HEK293 (cell line): ENCODE data around the gene PATL2.

Experiments
- CTCF ChIA-PET: fragments of 350-600 bp; formaldehyde crosslinking; extraction: SDS; loops from one replicate; lab custom pipeline; 2021; ENCODE audit warnings: antibody characterized with exemption; lab: Yijun Ruan, JAX
- POLR2A ChIA-PET: fragments of 300-600 bp; formaldehyde crosslinking; extraction: SDS; loops from one replicate; lab custom pipeline; 2020; ENCODE audit warnings: antibody characterized with exemption, inconsistent platforms; lab: Yijun Ruan, JAX
- H3K27ac ChIP-seq: fragments of 200-500 bp; sonication (Bioruptor generic); 2 replicates; pipeline ENCODE4 v1.5.1; 2014; ENCODE audit warnings: low read depth, low read length, control low read depth, inconsistent platforms; ENCODE audit errors: extremely low read depth
- H3K36me3 ChIP-seq, 2 experiments: fragments of 200-500 bp in 1 of 2; sonication (Bioruptor generic) in 1 of 2; 1 replicate in 1 of 2; 2 replicates in 1 of 2; pipeline ENCODE4 v1.5.1; 2014 to 2017; ENCODE audit warnings: inconsistent platforms in 2 of 2, low read length in 2 of 2; ENCODE audit not compliant: control insufficient read depth in 2 of 2, insufficient read depth in 1 of 2
- H3K4me1 ChIP-seq: fragments of 200-500 bp; sonication (Bioruptor generic); 2 replicates; pipeline ENCODE4 v1.5.1; 2014; ENCODE audit warnings: mild to moderate bottlenecking, low read length, inconsistent platforms; ENCODE audit not compliant: control insufficient read depth, insufficient read depth
- H3K4me3 ChIP-seq: 2 replicates; pipeline ENCODE4 v1.5.1; 2011; ENCODE audit warnings: low read depth, mild to moderate bottlenecking, control low read depth, low read length, moderate library complexity
- H3K9me3 ChIP-seq: fragments of 200-500 bp; sonication (Bioruptor generic); 2 replicates; pipeline ENCODE4 v1.5.1; 2014; ENCODE audit warnings: low read depth, low read length, inconsistent platforms; ENCODE audit not compliant: control insufficient read depth, insufficient read depth
- MZF1 ChIP-seq: fragments of 450-650 bp; formaldehyde crosslinking; IDR thresholded peaks from 2 replicates; pipeline ENCODE4 v1.5.1; 2017; ENCODE audit warnings: missing biosample characterization, missing genetic modification characterization, borderline replicate concordance
- REST ChIP-seq: fragments of 450-650 bp; formaldehyde crosslinking; IDR thresholded peaks from 2 replicates; pipeline ENCODE4 v1.5.1; 2016; ENCODE audit warnings: missing biosample characterization, missing genetic modification characterization
- ZNF140 ChIP-seq: fragments of 450-650 bp; formaldehyde crosslinking; IDR thresholded peaks from 2 replicates; pipeline ENCODE4 v1.5.1; 2016; ENCODE audit warnings: missing biosample characterization, missing genetic modification characterization
- ZNF146 ChIP-seq: fragments of 450-650 bp; formaldehyde crosslinking; IDR thresholded peaks from 2 replicates; pipeline ENCODE4 v1.5.1; 2016; ENCODE audit warnings: missing biosample characterization, missing genetic modification characterization
- ZNF184 ChIP-seq: fragments of 450-650 bp; IDR thresholded peaks from 2 replicates; pipeline ENCODE4 v1.5.1; 2018; ENCODE audit warnings: missing biosample characterization, mild to moderate bottlenecking, missing genetic modification characterization
- ZNF19 ChIP-seq: fragments of 450-650 bp; formaldehyde crosslinking; IDR thresholded peaks from 2 replicates; pipeline ENCODE4; 2016; ENCODE audit warnings: missing biosample characterization, missing genetic modification characterization, low read depth
- ZNF24 ChIP-seq: fragments of 450-650 bp; formaldehyde crosslinking; IDR thresholded peaks from 2 replicates; pipeline ENCODE4 v1.5.1; 2016; ENCODE audit warnings: missing biosample characterization, missing genetic modification characterization
- ZNF311 ChIP-seq: fragments of 450-650 bp; formaldehyde crosslinking; IDR thresholded peaks from 2 replicates; pipeline ENCODE4 v1.5.1; 2017; ENCODE audit warnings: missing biosample characterization, missing genetic modification characterization, borderline replicate concordance
- ZNF366 ChIP-seq: fragments of 450-650 bp; formaldehyde crosslinking; conservative IDR thresholded peaks from 2 replicates; pipeline ENCODE4 v1.5.1; 2016; ENCODE audit warnings: missing biosample characterization, missing genetic modification characterization
- ZNF513 ChIP-seq: fragments of 450-650 bp; IDR thresholded peaks from 2 replicates; pipeline ENCODE4 v1.5.1; 2018; ENCODE audit warnings: missing biosample characterization, missing genetic modification characterization
- ZNF571 ChIP-seq: fragments of 450-650 bp; formaldehyde crosslinking; IDR thresholded peaks from 2 replicates; pipeline ENCODE4 v1.5.0; 2017; ENCODE audit warnings: missing biosample characterization, missing genetic modification characterization
- ZNF658 ChIP-seq: fragments of 450-650 bp; formaldehyde crosslinking; IDR thresholded peaks from 2 replicates; pipeline ENCODE4; 2016; ENCODE audit warnings: missing biosample characterization, missing genetic modification characterization
- ZNF747 ChIP-seq: fragments of 450-650 bp; formaldehyde crosslinking; IDR thresholded peaks from 2 replicates; pipeline ENCODE4 v1.5.1; 2016; ENCODE audit warnings: missing biosample characterization, missing genetic modification characterization
- ZNF792 ChIP-seq: fragments of 450-650 bp; formaldehyde crosslinking; IDR thresholded peaks from 2 replicates; pipeline ENCODE4 v1.5.1; 2016; ENCODE audit warnings: missing biosample characterization, missing genetic modification characterization

PATL2 gene

GRCh38 chr15:44698641-44699040 lies 12.5 kb downstream of the PATL2 start (continued):
- TF ChIP-seq REST (tag by site-specific recombination), result no peak
- TF ChIP-seq ZNF792 (tag by site-specific recombination), result no peak
- TF ChIP-seq ZNF747 (tag by site-specific recombination), result no peak

GRCh38 chr15:44697014-44697413 lies 14.1 kb downstream of the PATL2 start:
- no peak overlapping the region for H3K4me3 ChIP-seq
- POLR2A ChIA-PET, result no interaction called here
- no peaks in the 10 kb centered on the region for H3K4me1 ChIP-seq
- TF ChIP-seq ZNF513 (tag by site-specific recombination), result peak; percentile 65
- no peak for TF ChIP-seq ZNF184 (tag by site-specific recombination)
- peak; percentile 57; the same call in 1 of the 2 replicates for TF ChIP-seq ZNF366 (tag by site-specific recombination)
- no peak overlapping the region for H3K27ac ChIP-seq
- no peaks in the 10 kb centered on the region for H3K36me3 ChIP-seq
- CTCF ChIA-PET, result no interaction called here
- no peaks in the 10 kb centered on the region for H3K9me3 ChIP-seq

GRCh38 chr15:44695294-44695693 lies 15.8 kb downstream of the PATL2 start:
- no peak overlapping the region for H3K27ac ChIP-seq
- H3K36me3 ChIP-seq, result no peaks in the 10 kb centered on the region
- TF ChIP-seq ZNF140 (tag by site-specific recombination), result no peak
- TF ChIP-seq ZNF571 (tag by site-specific recombination), result no peak
- H3K9me3 ChIP-seq, result no peaks in the 10 kb centered on the region
- no peaks in the 10 kb centered on the region for H3K4me1 ChIP-seq
- ChIA-PET POLR2A (interaction anchor here (1.0 kb wide), 1 partner anchor 32 kb away, joined by 5 read pairs; the partner anchor contains the start of gene SPG11), CTCF (no interaction called here)
- no peak overlapping the region for H3K4me3 ChIP-seq

GRCh38 chr15:44694416-44694815 lies 16.7 kb downstream of the PATL2 start:
- CTCF ChIA-PET, result no interaction called here
- POLR2A ChIA-PET, result interaction anchor here (1.0 kb wide), 1 partner anchor 31 kb away, joined by 5 read pairs; the partner anchor contains the start of gene SPG11
- Histone ChIP-seq H3K4me3 (no peak overlapping the region), H3K4me1 (no peaks in the 10 kb centered on the region), H3K9me3 (no peaks in the 10 kb centered on the region), H3K27ac (no peak overlapping the region), H3K36me3 (no peaks in the 10 kb centered on the region)
- TF ChIP-seq ZNF19 (no peak), MZF1 (tag by site-specific recombination) (no peak), ZNF311 (tag by site-specific recombination) (no peak), ZNF146 (tag by site-specific recombination) (no peak), ZNF658 (no peak), ZNF24 (tag by site-specific recombination) (no peak)
